Fibroblast of skin of right quadriceps (primary cell): ENCODE measurements around the gene TCERG1.

Source experiments
- DNase-seq: peaks from one replicate; pipeline ENCODE4 v3.0.0-alpha.2; 2013

Gene TCERG1

GRCh38 chr5:146446861-146447733, at the start of gene TCERG1:
Gene TCERG1 (plus strand): TSS chr5:146447333. CDS start chr5:146447350, 17 bp downstream.
- peak; percentile 100 for DNase-seq

GRCh38 chr5:146398826-146399225, 48.3 kb upstream of the TCERG1 start:
- no peak for DNase-seq

- DNase-seq: peak; percentile 18
Measured at GRCh38 chr5:146399481-146399880, 47.7 kb upstream of the TCERG1 start.

GRCh38 chr5:146400201-146400600, 46.9 kb upstream of the TCERG1 start:
- DNase-seq: no peak

GRCh38 chr5:146401021-146401420, 46.1 kb upstream of the TCERG1 start:
- DNase-seq: no peak

GRCh38 chr5:146402949-146403348, 44.2 kb upstream of the TCERG1 start:
- DNase-seq: no peak

- peak; percentile 16 for DNase-seq
Measured at GRCh38 chr5:146409054-146409671, 38.0 kb upstream of the TCERG1 start.

- DNase-seq: no peak
Measured at GRCh38 chr5:146410272-146410671, 36.9 kb upstream of the TCERG1 start.

- DNase-seq: no peak
Measured at GRCh38 chr5:146419696-146420095, 27.4 kb upstream of the TCERG1 start.

- DNase-seq: no peak
Measured at GRCh38 chr5:146425023-146425422, 22.1 kb upstream of the TCERG1 start.

GRCh38 chr5:146426305-146426704, 20.8 kb upstream of the TCERG1 start:
- no peak for DNase-seq

GRCh38 chr5:146426853-146427618, 20.1 kb upstream of the TCERG1 start:
- peak; percentile 47 for DNase-seq

- DNase-seq: no peak
Measured at GRCh38 chr5:146427619-146427997, 19.5 kb upstream of the TCERG1 start.

- no peak for DNase-seq
Measured at GRCh38 chr5:146428658-146429057, 18.5 kb upstream of the TCERG1 start.

- DNase-seq: no peak
Measured at GRCh38 chr5:146440353-146440752, 6.8 kb upstream of the TCERG1 start.

- DNase-seq: no peak
Measured at GRCh38 chr5:146440870-146441495, 6.2 kb upstream of the TCERG1 start.

GRCh38 chr5:146441896-146442295, 5.2 kb upstream of the TCERG1 start:
- DNase-seq: no peak

GRCh38 chr5:146447734-146448380, 724 bp downstream of the TCERG1 start:
- DNase-seq: peak; percentile 43

- no peak for DNase-seq
Measured at GRCh38 chr5:146448783-146449519, 1.8 kb downstream of the TCERG1 start.

- no peak for DNase-seq
Measured at GRCh38 chr5:146450002-146450401, 2.9 kb downstream of the TCERG1 start.

- no peak for DNase-seq
Measured at GRCh38 chr5:146451411-146451810, 4.3 kb downstream of the TCERG1 start.

- no peak for DNase-seq
Measured at GRCh38 chr5:146457431-146457830, 10.3 kb downstream of the TCERG1 start.
